Naive thymus-derived CD8-positive, alpha-beta T cell (primary cell): ENCODE results near the gene AFAP1L1. TPM values are rescaled to one million over a fixed set of nuclear protein-coding genes. Genes with fewer than 3 reads are reported as not detected.

Experiments
- ATAC-seq, 2 donors: fragments of 150-1000 bp; cut with Tn5 transposase in 1 of 2; sonication (Bioruptor Pico), chemical (Tn5 transposase) in 1 of 2; 1 replicate in 1 of 2; 2 replicates in 1 of 2; pipeline ENCODE4 v1.10.0; 2021; ENCODE audit warnings: mild to moderate bottlenecking in 2 of 2, moderate library complexity in 2 of 2
- POLR2A ChIA-PET: fragments of 350-600 bp; sonication (Branson Sonifier 250); formaldehyde crosslinking; loops from one replicate; lab custom pipeline; 2021; ENCODE audit warnings: antibody characterized with exemption; lab: Charles Lee
- DNase-seq, 10 donors: peaks; one replicate each; pipeline versions ENCODE4 v3.0.0 to v3.0.0-alpha.2; 2020 to 2022
- H3K27ac Mint-ChIP-seq, 10 donors: one replicate each; pipeline ENCODE4 v1.8.0; 2020 to 2022; ENCODE audit warnings: mild to moderate bottlenecking in 10 of 10, mixed read lengths in 10 of 10, moderate library complexity in 4 of 10, inconsistent platforms in 1 of 10
- H3K27me3 Mint-ChIP-seq, 5 donors: one replicate each; pipeline ENCODE4 v1.8.0; 2021 to 2022; ENCODE audit warnings: mixed read lengths in 5 of 5
- H3K36me3 Mint-ChIP-seq, 3 donors: one replicate each; pipeline ENCODE4 v1.8.0; 2020 to 2022; ENCODE audit warnings: mixed read lengths in 3 of 3, mild to moderate bottlenecking in 2 of 3, inconsistent platforms in 1 of 3
- H3K4me1 Mint-ChIP-seq, 4 donors: one replicate each; pipeline ENCODE4 v1.8.0; 2021 to 2022; ENCODE audit warnings: mixed read lengths in 4 of 4
- H3K4me3 Mint-ChIP-seq, 10 donors: one replicate each; pipeline ENCODE4 v1.8.0; 2020 to 2022; ENCODE audit warnings: mild to moderate bottlenecking in 10 of 10, mixed read lengths in 10 of 10, moderate library complexity in 6 of 10, inconsistent platforms in 1 of 10
- H3K9me3 Mint-ChIP-seq, 9 donors: one replicate each; pipeline ENCODE4 v1.8.0; 2020 to 2022; ENCODE audit warnings: mixed read lengths in 9 of 9, mild to moderate bottlenecking in 3 of 9, inconsistent platforms in 1 of 9, moderate library complexity in 1 of 9
- polyA plus RNA-seq, 3 donors: library from polyadenylated mRNA; unstranded; fragments of 300-500 nt; fragmentation: Illumina TruSeq; gene quantifications; one replicate each; pipeline ENCODE4 v1.2.3, GENCODE V29; 2021
- total RNA-seq, 8 experiments: library from RNA in 2 of 8; stranded (reverse) in 2 of 8; gene quantifications; one replicate each; pipeline ENCODE4 v1.2.3 and lab custom pipeline; 2021 to 2026

AFAP1L1 gene
- total and polyA plus RNA-seq, 5 experiments from 2014 or later, result 0.13 to 1.2 (median 0.56) TPM

DNA sequence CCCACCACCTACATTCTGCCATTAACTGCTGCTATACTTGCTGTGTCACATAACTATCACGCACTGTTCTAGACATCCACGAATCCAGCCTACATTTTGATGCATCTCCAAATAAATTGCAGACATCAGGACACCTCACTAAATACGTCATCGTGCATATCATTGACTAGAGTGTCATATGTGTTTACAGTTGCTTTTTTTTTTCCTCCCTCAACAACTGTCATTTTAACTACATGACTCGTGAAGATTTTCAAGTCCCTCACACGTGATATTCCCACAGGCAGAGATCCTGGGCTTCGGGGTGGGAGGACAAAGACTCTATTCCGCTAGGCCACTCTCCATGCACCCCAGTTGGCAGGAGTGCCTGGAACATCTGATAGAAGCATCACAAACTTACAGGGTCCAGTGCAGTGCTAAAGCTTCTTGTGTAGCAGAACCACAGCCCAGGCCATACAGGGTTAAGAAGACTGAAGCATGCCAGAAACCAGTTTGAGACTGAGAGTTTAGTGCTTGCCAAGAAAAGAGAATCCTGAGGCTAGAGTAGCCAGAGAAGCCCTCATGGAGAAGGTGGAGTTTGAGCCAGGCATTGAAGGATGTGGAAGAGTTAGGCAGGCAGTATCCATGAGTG lies 87.3 kb downstream of the AFAP1L1 start:
- peak overlapping the region; percentile 86 to 97 (median 94) for H3K27ac Mint-ChIP-seq
- DNase-seq, result peak in 2 of 10 donors; percentile 7 to 15
- H3K9me3 Mint-ChIP-seq, result no peaks in the 10 kb centered on the region
- peaks cover 42 to 77% (median 64%) of the 10 kb centered on the region in 4 donors for H3K4me1 Mint-ChIP-seq
- no peak for ATAC-seq
- H3K36me3 Mint-ChIP-seq, result peaks cover 5 to 21% (median 8%) of the 10 kb centered on the region in 3 donors
- H3K4me3 Mint-ChIP-seq, result peak overlapping the region; percentile 90 to 96 (median 94)
- POLR2A ChIA-PET, result interaction anchor here (0.5 to 9.1 kb wide), 4 partner anchors 12 to 1052 kb away, joined by 3 to 176 read pairs (median 4); partner anchors contain the start of genes CSNK1A1 and GRPEL2
- no peaks in the 10 kb centered on the region for H3K27me3 Mint-ChIP-seq

DNA sequence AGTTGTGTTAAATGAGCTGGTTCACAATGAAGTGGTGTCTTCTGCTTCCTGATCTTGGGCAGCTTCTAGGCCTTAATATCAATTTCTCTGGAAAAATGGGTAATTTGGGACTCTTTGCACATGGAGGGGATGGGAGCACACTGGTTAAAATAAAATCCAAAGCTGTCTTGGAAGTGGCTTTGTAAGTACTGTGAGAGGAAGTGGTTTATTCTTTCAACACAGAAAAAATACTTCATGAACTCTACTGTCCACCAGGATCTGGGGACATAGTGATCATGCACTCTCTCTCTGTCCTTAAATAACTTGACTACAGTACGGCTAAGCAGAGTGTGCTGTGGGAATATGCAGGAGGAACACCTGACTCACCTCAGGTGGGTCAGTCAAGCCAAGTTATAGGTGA lies 88.6 kb downstream of the AFAP1L1 start:
- H3K4me1 Mint-ChIP-seq, result peaks cover 38 to 74% (median 62%) of the 10 kb centered on the region in 4 donors
- no peak for DNase-seq
- H3K27me3 Mint-ChIP-seq, result no peaks in the 10 kb centered on the region
- H3K27ac Mint-ChIP-seq, result peak overlapping the region; percentile 65 to 96 (median 91)
- H3K4me3 Mint-ChIP-seq, result peak overlapping the region in 9 of 10 donors; percentile 50 to 96 (median 75)
- no peaks in the 10 kb centered on the region for H3K9me3 Mint-ChIP-seq
- POLR2A ChIA-PET, result interaction anchor here (0.6 to 9.1 kb wide), 4 partner anchors 9 to 191 kb away, joined by 3 to 176 read pairs (median 6); partner anchors contain the start of genes CSNK1A1 and GRPEL2
- no peak for ATAC-seq
- peaks cover 1 to 19% (median 7%) of the 10 kb centered on the region in 3 donors for H3K36me3 Mint-ChIP-seq

DNA sequence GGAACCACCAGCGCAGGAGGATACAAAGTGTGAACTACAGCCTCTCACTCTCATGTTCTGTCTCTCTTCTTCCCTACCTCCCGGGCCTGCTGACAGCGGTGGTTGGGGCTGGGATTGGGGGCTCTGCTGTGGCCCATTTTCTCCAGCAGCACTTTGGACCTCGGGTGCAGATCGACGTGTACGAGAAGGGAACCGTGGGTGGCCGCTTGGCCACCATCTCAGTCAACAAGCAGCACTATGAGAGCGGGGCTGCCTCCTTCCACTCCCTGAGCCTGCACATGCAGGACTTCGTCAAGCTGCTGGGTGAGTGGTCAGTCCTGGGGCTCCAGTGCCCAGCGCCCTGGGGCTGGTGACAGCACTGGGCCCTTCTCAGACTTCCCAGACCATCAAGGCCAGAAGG lies 90.9 kb downstream of the AFAP1L1 start:
- Mint-ChIP-seq H3K27ac (peak overlapping the region in 6 of 10 donors; percentile 52 to 81 (median 68)), H3K27me3 (no peaks in the 10 kb centered on the region), H3K36me3 (peaks cover 0 to 21% (median 6%) of the 10 kb centered on the region in 3 donors), H3K4me3 (no peak overlapping the region), H3K9me3 (no peaks in the 10 kb centered on the region), H3K4me1 (peaks cover 40 to 74% (median 52%) of the 10 kb centered on the region in 4 donors)
- ATAC-seq (no peak), DNase-seq (no peak)
- POLR2A ChIA-PET, result no interaction called here

DNA sequence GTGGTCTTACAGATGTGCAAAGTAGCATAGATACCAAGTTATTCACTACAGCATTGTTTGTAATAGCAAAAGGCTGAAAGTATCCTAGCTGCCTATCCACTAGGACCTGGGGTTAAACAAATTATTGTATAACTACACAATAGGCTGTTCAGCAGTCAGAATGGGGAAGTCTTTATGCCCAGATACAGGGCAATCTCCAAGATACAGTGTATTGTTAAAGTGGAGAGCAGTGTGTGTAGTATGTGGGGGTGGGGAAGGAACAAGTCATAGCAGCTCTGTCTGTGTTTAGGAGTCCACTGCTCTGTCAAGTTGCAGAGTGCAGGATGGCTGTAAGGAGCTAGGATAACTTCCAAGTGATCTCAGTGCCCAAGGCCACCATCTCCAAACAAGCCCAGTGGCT lies 91.7 kb downstream of the AFAP1L1 start:
- Mint-ChIP-seq H3K4me3 (no peak overlapping the region), H3K27me3 (no peaks in the 10 kb centered on the region), H3K9me3 (no peaks in the 10 kb centered on the region), H3K36me3 (peaks cover 0 to 25% (median 11%) of the 10 kb centered on the region in 3 donors), H3K27ac (peak overlapping the region in 5 of 10 donors; percentile 9 to 83 (median 77)), H3K4me1 (peaks cover 37 to 72% (median 56%) of the 10 kb centered on the region in 4 donors)
- POLR2A ChIA-PET, result interaction anchor here (0.5 to 1.1 kb wide), 2 partner anchors 9 to 599 kb away, joined by 3 to 7 read pairs; no protein-coding TSS in a partner anchor
- ATAC-seq (no peak), DNase-seq (no peak)

DNA sequence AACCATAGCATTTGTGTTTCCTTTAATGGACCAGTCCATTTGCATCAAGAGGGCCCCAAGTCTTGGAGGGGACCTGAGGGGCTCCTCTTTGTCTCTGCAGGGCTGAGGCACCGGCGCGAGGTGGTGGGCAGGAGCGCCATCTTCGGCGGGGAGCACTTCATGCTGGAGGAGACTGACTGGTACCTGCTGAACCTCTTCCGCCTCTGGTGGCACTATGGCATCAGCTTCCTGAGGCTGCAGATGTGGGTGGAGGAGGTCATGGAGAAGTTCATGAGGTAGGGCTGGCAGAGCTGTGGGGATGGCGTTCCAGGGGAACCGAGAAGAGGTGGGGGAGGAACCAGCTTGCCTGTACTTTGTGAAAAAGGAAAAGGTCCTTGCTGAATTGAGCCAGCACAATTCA lies 92.3 kb downstream of the AFAP1L1 start:
- H3K27me3 Mint-ChIP-seq, result no peaks in the 10 kb centered on the region
- peaks cover 0 to 26% (median 11%) of the 10 kb centered on the region in 3 donors for H3K36me3 Mint-ChIP-seq
- no peak for DNase-seq
- POLR2A ChIA-PET, result interaction anchor here (1.1 kb wide), 1 partner anchor 10 kb away, joined by 7 read pairs; no protein-coding TSS in a partner anchor
- no peak for ATAC-seq
- no peak overlapping the region for H3K4me3 Mint-ChIP-seq
- peaks cover 31 to 72% (median 51%) of the 10 kb centered on the region in 4 donors for H3K4me1 Mint-ChIP-seq
- no peaks in the 10 kb centered on the region for H3K9me3 Mint-ChIP-seq
- H3K27ac Mint-ChIP-seq, result peak overlapping the region in 2 of 10 donors; percentile 1 to 41

DNA sequence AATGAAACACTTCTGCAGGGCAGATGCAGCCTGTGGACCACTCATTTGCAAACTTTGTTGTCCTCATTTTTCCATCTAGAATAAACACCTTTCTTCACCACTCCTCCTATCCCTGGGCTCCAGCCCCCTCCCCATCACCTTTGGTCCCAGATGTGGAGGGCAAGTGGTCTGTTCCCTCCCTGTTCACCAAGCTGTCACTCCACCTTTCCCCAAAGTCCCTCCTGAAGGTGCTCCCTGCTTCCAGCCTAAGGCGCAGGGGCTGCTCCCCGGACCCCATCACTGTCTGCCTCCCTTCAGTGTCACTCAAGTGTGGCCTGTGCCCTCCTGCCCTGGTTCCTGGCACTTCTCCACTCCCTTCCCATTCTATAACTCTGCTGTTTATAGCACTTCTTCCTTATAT lies 93.1 kb downstream of the AFAP1L1 start:
- POLR2A ChIA-PET, result interaction anchor here (1.1 kb wide), 1 partner anchor 11 kb away, joined by 7 read pairs; no protein-coding TSS in a partner anchor
- Mint-ChIP-seq H3K4me1 (peaks cover 23 to 69% (median 48%) of the 10 kb centered on the region in 4 donors), H3K27ac (peak overlapping the region in 3 of 10 donors; percentile 16 to 78 (median 22)), H3K36me3 (peaks cover 0 to 30% (median 11%) of the 10 kb centered on the region in 3 donors), H3K9me3 (no peaks in the 10 kb centered on the region), H3K4me3 (no peak overlapping the region), H3K27me3 (no peaks in the 10 kb centered on the region)
- DNase-seq, result no peak
- ATAC-seq, result no peak

DNA sequence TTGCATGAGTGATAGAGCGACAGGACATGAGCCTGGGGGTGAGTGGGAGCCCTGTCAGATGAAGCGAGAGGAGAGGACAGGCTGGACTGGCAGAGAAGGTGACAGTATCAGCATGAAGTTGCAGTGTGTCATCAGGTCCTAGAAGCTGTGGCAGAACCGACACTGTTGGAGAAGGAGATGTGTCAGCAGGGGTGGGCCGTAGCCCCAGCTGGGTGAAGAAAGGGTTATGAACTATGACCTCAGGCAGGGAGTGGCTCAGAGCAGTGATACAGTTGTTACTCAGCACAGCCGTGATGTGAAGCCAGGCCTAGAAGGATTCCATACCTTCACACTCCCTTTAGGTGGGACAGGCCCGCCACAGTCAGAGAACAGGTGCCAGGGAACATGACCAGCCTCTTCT lies 93.8 kb downstream of the AFAP1L1 start:
- Mint-ChIP-seq H3K36me3 (peaks cover 0 to 30% (median 11%) of the 10 kb centered on the region in 3 donors), H3K27ac (peak overlapping the region in 4 of 10 donors; percentile 9 to 78 (median 36)), H3K4me1 (peaks cover 16 to 62% (median 41%) of the 10 kb centered on the region in 4 donors), H3K4me3 (no peak overlapping the region), H3K9me3 (no peaks in the 10 kb centered on the region), H3K27me3 (no peaks in the 10 kb centered on the region)
- DNase-seq (no peak), ATAC-seq (no peak)
- POLR2A ChIA-PET, result interaction anchor here (1.3 to 4.4 kb wide), 2 partner anchors 7 to 18 kb away, joined by 4 to 35 read pairs; partner anchors contain the start of genes GRPEL2 and PCYOX1L

DNA sequence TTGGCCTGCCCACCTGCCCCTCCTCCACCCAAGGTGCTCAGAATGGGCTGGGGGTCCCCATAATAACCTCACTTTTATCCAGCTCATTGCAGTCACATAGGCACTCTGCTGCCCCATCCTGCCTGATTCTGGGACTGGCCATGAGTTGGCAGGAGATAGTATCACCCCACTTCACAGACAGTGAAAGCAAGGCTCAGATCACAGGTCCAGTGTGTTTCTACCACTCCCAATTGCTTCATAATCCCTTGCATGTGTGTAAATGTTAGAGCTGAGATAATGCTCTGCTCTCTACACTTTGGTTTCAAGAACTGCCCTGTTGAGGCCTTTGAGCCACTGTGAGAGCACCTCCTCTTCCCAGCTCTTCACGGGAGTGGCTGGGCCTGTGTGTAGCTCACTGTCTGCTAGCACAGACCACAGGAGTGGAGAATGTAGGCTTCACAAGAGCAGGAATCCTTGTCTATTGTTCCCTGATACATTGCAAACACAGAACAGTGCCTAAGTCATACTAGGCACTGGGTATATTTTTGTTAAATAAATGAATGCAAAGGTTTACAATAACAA lies 94.6 kb downstream of the AFAP1L1 start:
- H3K27me3 Mint-ChIP-seq, result no peaks in the 10 kb centered on the region
- H3K4me1 Mint-ChIP-seq, result peaks cover 8 to 57% (median 36%) of the 10 kb centered on the region in 4 donors
- POLR2A ChIA-PET, result interaction anchor here (1.3 to 4.4 kb wide), 2 partner anchors 8 to 19 kb away, joined by 4 to 35 read pairs; partner anchors contain the start of genes GRPEL2 and PCYOX1L
- H3K36me3 Mint-ChIP-seq, result peaks cover 0 to 30% (median 11%) of the 10 kb centered on the region in 3 donors
- ATAC-seq, result no peak
- H3K4me3 Mint-ChIP-seq, result no peak overlapping the region
- H3K27ac Mint-ChIP-seq, result peak overlapping the region in 2 of 10 donors; percentile 16 to 56
- DNase-seq, result no peak
- no peaks in the 10 kb centered on the region for H3K9me3 Mint-ChIP-seq

DNA sequence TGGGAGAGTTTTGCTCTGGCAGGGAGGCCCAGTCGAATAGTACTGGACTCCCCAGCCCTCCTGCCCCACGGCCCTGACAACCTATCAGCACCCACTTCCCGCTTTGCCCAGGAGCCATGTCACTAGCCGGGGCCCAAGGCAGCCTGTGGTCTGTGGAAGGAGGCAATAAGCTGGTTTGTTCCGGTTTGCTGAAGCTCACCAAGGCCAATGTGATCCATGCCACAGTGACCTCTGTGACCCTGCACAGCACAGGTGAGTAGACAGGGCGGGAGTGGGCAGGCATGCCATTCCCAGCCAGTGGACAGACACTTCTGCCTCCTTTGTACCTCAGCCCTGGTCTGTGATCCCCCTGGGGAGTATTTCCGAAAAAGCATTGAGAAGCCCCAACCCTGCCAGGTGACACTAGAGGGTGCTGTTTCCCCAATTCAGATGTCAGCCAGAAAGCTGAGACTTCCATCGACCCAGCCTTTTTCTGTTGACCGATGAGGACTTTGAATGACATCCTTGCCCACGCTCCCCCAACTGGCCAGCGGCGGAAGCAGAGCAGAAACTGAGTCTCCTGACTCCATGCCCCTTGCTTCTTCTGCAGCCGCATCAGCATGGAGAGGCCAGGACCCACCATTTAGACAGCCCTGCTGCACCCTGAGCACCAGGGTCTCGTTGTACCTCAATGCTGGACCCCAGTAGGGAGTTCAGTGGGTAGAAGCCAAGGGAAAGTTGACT lies 95.8 kb downstream of the AFAP1L1 start:
- no peak overlapping the region for H3K4me3 Mint-ChIP-seq
- ATAC-seq, result peak; percentile 76 to 78
- H3K27me3 Mint-ChIP-seq, result no peaks in the 10 kb centered on the region
- POLR2A ChIA-PET, result interaction anchor here (1.2 to 4.4 kb wide), 4 partner anchors 10 to 53 kb away, joined by 3 to 35 read pairs (median 7); partner anchors contain the start of genes GRPEL2 and PCYOX1L
- peak overlapping the region in 5 of 10 donors; percentile 26 to 79 (median 55) for H3K27ac Mint-ChIP-seq
- peaks cover 8 to 56% (median 35%) of the 10 kb centered on the region in 4 donors for H3K4me1 Mint-ChIP-seq
- peak in 9 of 10 donors; percentile 11 to 57 (median 31) for DNase-seq
- H3K9me3 Mint-ChIP-seq, result no peaks in the 10 kb centered on the region
- H3K36me3 Mint-ChIP-seq, result peaks cover 0 to 30% (median 11%) of the 10 kb centered on the region in 3 donors

DNA sequence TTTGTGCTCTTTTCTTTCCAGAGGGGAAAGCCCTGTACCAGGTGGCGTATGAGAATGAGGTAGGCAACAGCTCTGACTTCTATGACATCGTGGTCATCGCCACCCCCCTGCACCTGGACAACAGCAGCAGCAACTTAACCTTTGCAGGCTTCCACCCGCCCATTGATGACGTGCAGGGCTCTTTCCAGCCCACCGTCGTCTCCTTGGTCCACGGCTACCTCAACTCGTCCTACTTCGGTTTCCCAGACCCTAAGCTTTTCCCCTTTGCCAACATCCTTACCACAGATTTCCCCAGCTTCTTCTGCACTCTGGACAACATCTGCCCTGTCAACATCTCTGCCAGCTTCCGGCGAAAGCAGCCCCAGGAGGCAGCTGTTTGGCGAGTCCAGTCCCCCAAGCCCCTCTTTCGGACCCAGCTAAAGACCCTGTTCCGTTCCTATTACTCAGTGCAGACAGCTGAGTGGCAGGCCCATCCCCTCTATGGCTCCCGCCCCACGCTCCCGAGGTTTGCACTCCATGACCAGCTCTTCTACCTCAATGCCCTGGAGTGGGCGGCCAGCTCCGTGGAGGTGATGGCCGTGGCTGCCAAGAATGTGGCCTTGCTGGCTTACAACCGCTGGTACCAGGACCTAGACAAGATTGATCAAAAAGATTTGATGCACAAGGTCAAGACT lies 96.5 kb downstream of the AFAP1L1 start:
- H3K27ac Mint-ChIP-seq, result peak overlapping the region in 5 of 10 donors; percentile 41 to 79 (median 53)
- no peak overlapping the region for H3K4me3 Mint-ChIP-seq
- peaks cover 0 to 28% (median 11%) of the 10 kb centered on the region in 3 donors for H3K36me3 Mint-ChIP-seq
- H3K27me3 Mint-ChIP-seq, result no peaks in the 10 kb centered on the region
- H3K9me3 Mint-ChIP-seq, result no peaks in the 10 kb centered on the region
- ATAC-seq (no peak), DNase-seq (no peak)
- H3K4me1 Mint-ChIP-seq, result peaks cover 8 to 49% (median 28%) of the 10 kb centered on the region in 4 donors
- POLR2A ChIA-PET, result interaction anchor here (1.2 to 4.4 kb wide), 5 partner anchors 8 to 54 kb away, joined by 3 to 35 read pairs (median 5); partner anchors contain the start of genes GRPEL2 and PCYOX1L

DNA sequence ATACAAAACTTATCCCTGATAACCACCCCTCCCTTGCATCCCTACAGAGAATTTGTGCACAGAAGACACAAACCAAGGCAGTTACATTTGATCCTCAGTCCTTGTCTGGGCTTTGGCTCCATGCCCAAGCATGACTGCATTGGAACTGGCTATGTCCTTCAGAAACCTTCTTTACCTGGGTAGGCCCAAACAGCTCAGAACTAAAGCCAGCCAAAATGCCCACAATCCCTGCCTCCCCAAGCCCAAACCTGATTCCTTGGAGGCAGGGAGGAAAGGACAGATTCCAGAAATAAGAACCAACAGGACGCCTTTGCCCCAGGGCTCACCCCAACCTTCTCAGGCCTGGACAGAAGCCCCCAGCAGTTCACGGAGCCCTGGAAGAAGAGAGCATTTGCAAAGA lies 99.2 kb downstream of the AFAP1L1 start:
- H3K27ac Mint-ChIP-seq, result peak overlapping the region in 3 of 10 donors; percentile 20 to 36 (median 24)

More for the DNA sequence above, 99.2 kb downstream of the AFAP1L1 start:
- Mint-ChIP-seq H3K36me3 (peaks cover 0 to 21% (median 5%) of the 10 kb centered on the region in 3 donors), H3K4me3 (no peak overlapping the region), H3K4me1 (peaks cover 7 to 32% (median 21%) of the 10 kb centered on the region in 4 donors), H3K27me3 (no peaks in the 10 kb centered on the region), H3K9me3 (no peaks in the 10 kb centered on the region)
- no peak for ATAC-seq
- no peak for DNase-seq
- POLR2A ChIA-PET, result interaction anchor here (1.0 kb wide), 2 partner anchors 13 to 54 kb away, joined by 3 read pairs; partner anchors contain the start of gene PCYOX1L
